ENCODE results near the gene RBM20. TPM values are rescaled to one million over a fixed set of nuclear protein-coding genes. Genes with fewer than 3 reads are reported as not detected.
A peak's percentile ranks its signal among the peaks of the same experiment; 100 is the strongest.
"Not testable (repeated sequence)": the region's sequence is repeated elsewhere in the genome, so short reads cannot be mapped to it uniquely, and the experiment has no call there.

The RBM20 gene
- total and polyA plus RNA-seq, 7 experiments from 2014 or later: 0.16 to 1.7 (median 0.37) TPM; not detected in 1

GRCh38 chr10:110705596-110705995 lies 61.5 kb downstream of the RBM20 start:
- ATAC-seq; H3K9me3 Mint-ChIP-seq; H3K36me3 Mint-ChIP-seq; H3K27ac ChIP-seq (ENCODE audit: low read depth, low read length); H3K36me3 ChIP-seq (ENCODE audit: control insufficient read depth in 2 of 3, insufficient read depth in 3 of 3, low read length in 3 of 3); intact Hi-C loops (cut with micrococcal nuclease); H3K27ac Mint-ChIP-seq; H3K4me3 ChIP-seq (ENCODE audit: low read length); H3K9me3 ChIP-seq (ENCODE audit: control insufficient read depth in 2 of 3, low read length in 3 of 3); H3K4me1 Mint-ChIP-seq; H3K4me3 Mint-ChIP-seq; CTCF ChIA-PET; DNase-seq; H3K27me3 ChIP-seq (ENCODE audit: control insufficient read depth in 2 of 2, insufficient read depth in 2 of 2, low read length in 2 of 2); H3K4me1 ChIP-seq (ENCODE audit: control insufficient read depth in 2 of 2, insufficient read depth in 2 of 2, low read length in 2 of 2): not testable (repeated sequence)
- H3K27me3 Mint-ChIP-seq: peaks cover 0 to 19% (median 0%) of the 10 kb centered on the region in 5 donors
- POLR2A ChIA-PET: interaction anchor here (0.6 kb wide), 1 partner anchor 139 kb away, joined by 4 read pairs; no protein-coding TSS in a partner anchor

GRCh38 chr10:110706690-110707098 lies 62.6 kb downstream of the RBM20 start:
- ChIA-PET POLR2A (no interaction called here), CTCF (interaction anchor here (1.0 kb wide), 1 partner anchor 35 kb away, joined by 4 read pairs; no protein-coding TSS in a partner anchor)
- Histone ChIP-seq H3K27me3 (ENCODE audit: control insufficient read depth in 2 of 2, insufficient read depth in 2 of 2, low read length in 2 of 2) (no peaks in the 10 kb centered on the region), H3K4me3 (ENCODE audit: low read length) (no peak overlapping the region), H3K36me3 (ENCODE audit: control insufficient read depth in 2 of 3, insufficient read depth in 3 of 3, low read length in 3 of 3) (no peaks in the 10 kb centered on the region), H3K4me1 (ENCODE audit: control insufficient read depth in 2 of 2, insufficient read depth in 2 of 2, low read length in 2 of 2) (no peaks in the 10 kb centered on the region), H3K9me3 (ENCODE audit: control insufficient read depth in 2 of 3, low read length in 3 of 3) (no peaks in the 10 kb centered on the region), H3K27ac (ENCODE audit: low read depth, low read length) (no peak overlapping the region)
- Mint-ChIP-seq H3K27ac (no peak overlapping the region), H3K4me3 (no peak overlapping the region), H3K4me1 (no peaks in the 10 kb centered on the region), H3K9me3 (peaks cover 0 to 5% (median 0%) of the 10 kb centered on the region in 11 donors), H3K27me3 (peaks cover 0 to 19% (median 0%) of the 10 kb centered on the region in 5 donors), H3K36me3 (peaks cover 0 to 2% (median 0%) of the 10 kb centered on the region in 5 donors)
- no peak for ATAC-seq
- intact Hi-C loops (cut with micrococcal nuclease): no loop called here
- no peak for DNase-seq

- DNase-seq: no peak
- no peak overlapping the region for H3K4me3 Mint-ChIP-seq
- Histone ChIP-seq H3K4me1 (ENCODE audit: control insufficient read depth in 2 of 2, insufficient read depth in 2 of 2, low read length in 2 of 2) (no peaks in the 10 kb centered on the region), H3K36me3 (ENCODE audit: control insufficient read depth in 2 of 3, insufficient read depth in 3 of 3, low read length in 3 of 3) (no peaks in the 10 kb centered on the region), H3K27ac (ENCODE audit: low read depth, low read length) (no peak overlapping the region), H3K4me3 (ENCODE audit: low read length) (no peak overlapping the region), H3K27me3 (ENCODE audit: control insufficient read depth in 2 of 2, insufficient read depth in 2 of 2, low read length in 2 of 2) (no peaks in the 10 kb centered on the region), H3K9me3 (ENCODE audit: control insufficient read depth in 2 of 3, low read length in 3 of 3) (no peaks in the 10 kb centered on the region)
- ChIA-PET POLR2A (no interaction called here), CTCF (interaction anchor here (0.5 to 0.7 kb wide), 2 partner anchors 87 to 349 kb away, joined by 3 read pairs; no protein-coding TSS in a partner anchor)
- H3K27ac Mint-ChIP-seq: peak overlapping the region in 1 of 9 donors; percentile 65
- H3K4me1 Mint-ChIP-seq: no peaks in the 10 kb centered on the region
- peaks cover 0 to 26% (median 0%) of the 10 kb centered on the region in 5 donors for H3K27me3 Mint-ChIP-seq
- intact Hi-C loops (cut with micrococcal nuclease): no loop called here
- peaks cover 0 to 5% (median 0%) of the 10 kb centered on the region in 11 donors for H3K9me3 Mint-ChIP-seq
- ATAC-seq: no peak
- H3K36me3 Mint-ChIP-seq: peaks cover 0 to 2% (median 0%) of the 10 kb centered on the region in 5 donors
Observed at GRCh38 chr10:110708776-110709443, 64.8 kb downstream of the RBM20 start.

GRCh38 chr10:110709444-110709828 lies 65.3 kb downstream of the RBM20 start:
- ATAC-seq: no peak
- Histone ChIP-seq H3K9me3 (ENCODE audit: control insufficient read depth in 2 of 3, low read length in 3 of 3) (no peaks in the 10 kb centered on the region), H3K36me3 (ENCODE audit: control insufficient read depth in 2 of 3, insufficient read depth in 3 of 3, low read length in 3 of 3) (no peaks in the 10 kb centered on the region), H3K4me1 (ENCODE audit: control insufficient read depth in 2 of 2, insufficient read depth in 2 of 2, low read length in 2 of 2) (no peaks in the 10 kb centered on the region), H3K27me3 (ENCODE audit: control insufficient read depth in 2 of 2, insufficient read depth in 2 of 2, low read length in 2 of 2) (no peaks in the 10 kb centered on the region), H3K4me3 (ENCODE audit: low read length) (no peak overlapping the region), H3K27ac (ENCODE audit: low read depth, low read length) (no peak overlapping the region)
- Mint-ChIP-seq H3K9me3 (peaks cover 0 to 5% (median 0%) of the 10 kb centered on the region in 11 donors), H3K27ac (no peak overlapping the region), H3K27me3 (peaks cover 0 to 26% (median 0%) of the 10 kb centered on the region in 5 donors), H3K36me3 (peaks cover 0 to 2% (median 0%) of the 10 kb centered on the region in 5 donors), H3K4me1 (no peaks in the 10 kb centered on the region), H3K4me3 (no peak overlapping the region)
- intact Hi-C loops (cut with micrococcal nuclease): no loop called here
- DNase-seq: no peak
- ChIA-PET CTCF (interaction anchor here (0.5 kb wide), 2 partner anchors 258 to 349 kb away, joined by 3 to 4 read pairs; no protein-coding TSS in a partner anchor), POLR2A (no interaction called here)

- no peak overlapping the region for H3K4me3 Mint-ChIP-seq
- H3K4me1 Mint-ChIP-seq: no peaks in the 10 kb centered on the region
- no peak overlapping the region for H3K27ac ChIP-seq (ENCODE audit: low read depth, low read length)
- H3K9me3 Mint-ChIP-seq: peaks cover 0 to 5% (median 0%) of the 10 kb centered on the region in 11 donors
- peaks cover 0 to 23% (median 0%) of the 10 kb centered on the region in 5 donors for H3K27me3 Mint-ChIP-seq
- H3K27me3 ChIP-seq (ENCODE audit: control insufficient read depth in 2 of 2, insufficient read depth in 2 of 2, low read length in 2 of 2): no peaks in the 10 kb centered on the region
- no peaks in the 10 kb centered on the region for H3K4me1 ChIP-seq (ENCODE audit: control insufficient read depth in 2 of 2, insufficient read depth in 2 of 2, low read length in 2 of 2)
- no peak for ATAC-seq
- ChIA-PET CTCF (interaction anchor here (0.5 kb wide), 1 partner anchor 258 kb away, joined by 4 read pairs; no protein-coding TSS in a partner anchor), POLR2A (no interaction called here)
- DNase-seq: no peak
- no peaks in the 10 kb centered on the region for H3K9me3 ChIP-seq (ENCODE audit: control insufficient read depth in 2 of 3, low read length in 3 of 3)
- H3K36me3 ChIP-seq (ENCODE audit: control insufficient read depth in 2 of 3, insufficient read depth in 3 of 3, low read length in 3 of 3): no peaks in the 10 kb centered on the region
- no peak overlapping the region for H3K27ac Mint-ChIP-seq
- H3K36me3 Mint-ChIP-seq: no peaks in the 10 kb centered on the region
- no peak overlapping the region for H3K4me3 ChIP-seq (ENCODE audit: low read length)
- intact Hi-C loops (cut with micrococcal nuclease): no loop called here
Observed at GRCh38 chr10:110709964-110710587, 65.9 kb downstream of the RBM20 start.

GRCh38 chr10:110710621-110711020 lies 66.5 kb downstream of the RBM20 start:
- Histone ChIP-seq H3K27me3 (ENCODE audit: control insufficient read depth in 2 of 2, insufficient read depth in 2 of 2, low read length in 2 of 2) (no peaks in the 10 kb centered on the region), H3K27ac (ENCODE audit: low read depth, low read length) (no peak overlapping the region), H3K4me3 (ENCODE audit: low read length) (no peak overlapping the region), H3K4me1 (ENCODE audit: control insufficient read depth in 2 of 2, insufficient read depth in 2 of 2, low read length in 2 of 2) (no peaks in the 10 kb centered on the region), H3K9me3 (ENCODE audit: control insufficient read depth in 2 of 3, low read length in 3 of 3) (no peaks in the 10 kb centered on the region), H3K36me3 (ENCODE audit: control insufficient read depth in 2 of 3, insufficient read depth in 3 of 3, low read length in 3 of 3) (no peaks in the 10 kb centered on the region)
- Mint-ChIP-seq H3K4me3 (no peak overlapping the region), H3K27me3 (peaks cover 0 to 21% (median 0%) of the 10 kb centered on the region in 5 donors), H3K27ac (no peak overlapping the region), H3K9me3 (peaks cover 0 to 5% (median 0%) of the 10 kb centered on the region in 11 donors), H3K36me3 (no peaks in the 10 kb centered on the region), H3K4me1 (no peaks in the 10 kb centered on the region)
- ATAC-seq (no peak), DNase-seq (no peak)
- CTCF ChIA-PET: no interaction called here
- POLR2A ChIA-PET: no interaction called here
- intact Hi-C loops (cut with micrococcal nuclease): no loop called here
